22Rv1 (cell line): ENCODE measurements around the gene NELL1.

Experiments
- ZFX ChIP-seq: fragments of 450-650 bp; IDR thresholded peaks from 2 replicates; pipeline ENCODE4 v1.6.1; 2017; ENCODE audit warnings: antibody characterized with exemption, borderline replicate concordance
- TF ChIP-seq, protein P1 (sequence below): fragments of 450-650 bp; IDR thresholded peaks from 2 replicates; pipeline ENCODE4 v1.5.1; 2017; ENCODE audit warnings: mild to moderate bottlenecking

DNA sequence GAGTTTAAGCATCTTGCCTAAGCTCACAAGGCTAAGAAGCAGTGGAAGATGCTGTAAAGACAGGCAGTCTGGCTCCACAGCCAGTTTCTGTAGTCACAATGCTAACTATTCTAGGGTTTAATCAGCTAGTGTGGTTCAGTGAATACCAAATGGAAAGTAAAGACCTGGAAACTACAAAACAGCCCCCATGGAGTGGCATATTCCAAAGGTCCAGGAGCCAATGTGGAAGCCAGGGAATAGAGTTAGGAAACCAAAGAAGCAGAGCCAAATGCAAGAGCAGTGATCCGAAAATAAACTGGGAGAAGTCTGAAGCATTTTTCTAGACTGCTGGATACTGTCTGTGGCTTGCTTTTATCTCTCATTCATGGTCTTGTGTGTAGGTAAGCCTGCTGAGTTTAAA lies 792.3 kb downstream of the NELL1 start:
- TF ChIP-seq, protein P1, sequence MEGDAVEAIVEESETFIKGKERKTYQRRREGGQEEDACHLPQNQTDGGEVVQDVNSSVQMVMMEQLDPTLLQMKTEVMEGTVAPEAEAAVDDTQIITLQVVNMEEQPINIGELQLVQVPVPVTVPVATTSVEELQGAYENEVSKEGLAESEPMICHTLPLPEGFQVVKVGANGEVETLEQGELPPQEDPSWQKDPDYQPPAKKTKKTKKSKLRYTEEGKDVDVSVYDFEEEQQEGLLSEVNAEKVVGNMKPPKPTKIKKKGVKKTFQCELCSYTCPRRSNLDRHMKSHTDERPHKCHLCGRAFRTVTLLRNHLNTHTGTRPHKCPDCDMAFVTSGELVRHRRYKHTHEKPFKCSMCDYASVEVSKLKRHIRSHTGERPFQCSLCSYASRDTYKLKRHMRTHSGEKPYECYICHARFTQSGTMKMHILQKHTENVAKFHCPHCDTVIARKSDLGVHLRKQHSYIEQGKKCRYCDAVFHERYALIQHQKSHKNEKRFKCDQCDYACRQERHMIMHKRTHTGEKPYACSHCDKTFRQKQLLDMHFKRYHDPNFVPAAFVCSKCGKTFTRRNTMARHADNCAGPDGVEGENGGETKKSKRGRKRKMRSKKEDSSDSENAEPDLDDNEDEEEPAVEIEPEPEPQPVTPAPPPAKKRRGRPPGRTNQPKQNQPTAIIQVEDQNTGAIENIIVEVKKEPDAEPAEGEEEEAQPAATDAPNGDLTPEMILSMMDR = no peak
- no peak for TF ChIP-seq ZFX
